Stimulated activated CD8-positive, alpha-beta memory T cell treated with anti-CD3 and anti-CD28 coated beads, Interleukin-15, amount 100 ng/mL, for 48 hours (primary cell): ENCODE results near the gene SRP19.
"Not testable (repeated sequence)": the region's sequence is repeated elsewhere in the genome, so short reads cannot be mapped to it uniquely, and the experiment has no call there.

Experiments
- DNase-seq, 2 donors: peaks; one replicate each; pipeline ENCODE4 v3.0.0-alpha.2; 2020; ENCODE audit warnings: low read depth in 2 of 2

Gene SRP19

GRCh38 chr5:112870966-112871365 is 9.9 kb downstream of the SRP19 start:
- no peak for DNase-seq

GRCh38 chr5:112876362-112876761 is 15.3 kb downstream of the SRP19 start:
- no peak for DNase-seq

- no peak for DNase-seq
Observed at GRCh38 chr5:112878101-112878500, 17.0 kb downstream of the SRP19 start.

GRCh38 chr5:112878760-112879159 is 17.7 kb downstream of the SRP19 start:
- peak; percentile 20 to 23 for DNase-seq

GRCh38 chr5:112880219-112880964 is 19.3 kb downstream of the SRP19 start:
- DNase-seq = no peak

- no peak for DNase-seq
Observed at GRCh38 chr5:112883192-112883591, 22.1 kb downstream of the SRP19 start.

GRCh38 chr5:112885001-112885400 is 23.9 kb downstream of the SRP19 start:
- DNase-seq = no peak

- no peak for DNase-seq
Observed at GRCh38 chr5:112886975-112887374, 25.9 kb downstream of the SRP19 start.

GRCh38 chr5:112892066-112892465 is 31.0 kb downstream of the SRP19 start:
- DNase-seq = not testable (repeated sequence)

GRCh38 chr5:112892776-112893175 is 31.7 kb downstream of the SRP19 start:
- DNase-seq = no peak

GRCh38 chr5:112895682-112896081 is 34.6 kb downstream of the SRP19 start:
- DNase-seq = no peak

- no peak for DNase-seq
Observed at GRCh38 chr5:112902561-112902960, 41.5 kb downstream of the SRP19 start.

GRCh38 chr5:112904996-112905395 is 43.9 kb downstream of the SRP19 start:
- not testable (repeated sequence) for DNase-seq

GRCh38 chr5:112906637-112907036 is 45.5 kb downstream of the SRP19 start:
- no peak for DNase-seq

GRCh38 chr5:112907166-112907631 is 46.1 kb downstream of the SRP19 start:
- no peak for DNase-seq

GRCh38 chr5:112908854-112909253 is 47.8 kb downstream of the SRP19 start:
- DNase-seq = no peak

- DNase-seq = no peak
Observed at GRCh38 chr5:112910529-112910928, 49.4 kb downstream of the SRP19 start.

GRCh38 chr5:112914584-112914983 is 53.5 kb downstream of the SRP19 start:
- no peak for DNase-seq

GRCh38 chr5:112915831-112916230 is 54.7 kb downstream of the SRP19 start:
- no peak for DNase-seq

GRCh38 chr5:112917453-112917995 is 56.4 kb downstream of the SRP19 start:
- no peak for DNase-seq

GRCh38 chr5:112918136-112918535 is 57.0 kb downstream of the SRP19 start:
- DNase-seq = no peak

- no peak for DNase-seq
Observed at GRCh38 chr5:112918679-112919078, 57.6 kb downstream of the SRP19 start.
